ENCODE data around the gene SV2C. TPM values are rescaled to one million over a fixed set of nuclear protein-coding genes. Genes with fewer than 3 reads are reported as not detected.

SV2C gene
- total and polyA plus RNA-seq, 7 donors = under 0.01 to 0.01 TPM; not detected in 5

DNA sequence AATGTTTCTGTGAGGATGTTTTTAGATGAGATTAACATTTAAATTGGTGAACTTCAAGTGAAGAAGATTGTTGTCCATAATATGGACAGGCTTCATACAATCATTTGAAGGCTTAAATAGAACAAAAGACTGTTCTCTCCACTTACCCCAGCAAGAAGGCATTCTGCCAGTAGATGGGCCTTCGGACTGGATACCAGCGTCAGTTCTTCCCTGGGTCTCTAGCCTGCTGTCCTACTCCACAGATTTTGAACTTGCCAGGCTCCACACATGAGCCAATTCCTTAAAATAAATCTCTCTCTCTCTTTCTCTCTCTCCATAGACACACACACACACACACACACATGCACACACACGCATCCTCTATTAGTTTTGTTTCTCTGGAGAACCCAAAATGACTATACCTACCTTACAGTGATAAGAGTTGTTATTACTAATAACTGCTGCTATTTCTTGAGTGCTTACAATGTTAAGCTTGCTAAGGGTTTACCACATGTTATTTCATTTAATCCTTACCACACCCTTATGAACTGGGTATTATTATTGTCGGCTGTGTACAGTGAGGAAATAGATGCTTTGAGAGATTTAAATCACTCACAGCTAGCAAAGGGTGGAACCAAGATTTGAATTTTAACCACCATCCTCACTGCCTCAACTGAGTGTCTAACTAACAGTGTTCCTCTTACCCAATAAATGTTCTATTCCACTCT lies 300.1 kb downstream of the SV2C start:
- no peaks in the 10 kb centered on the region for H3K36me3 ChIP-seq (ENCODE audit: insufficient read depth in 1 of 2, low read depth in 1 of 2)
- ATAC-seq (no peak), DNase-seq (no peak)
- intact Hi-C loops (cut with DNase I) = no loop called here
- H3K27ac ChIP-seq = no peak overlapping the region
- H3K4me3 ChIP-seq = no peak overlapping the region
- no peaks in the 10 kb centered on the region for H3K9me3 ChIP-seq
- no peak for TF ChIP-seq CTCF (IDR thresholded peaks at IDR 0.05)
- H3K27me3 ChIP-seq (ENCODE audit: insufficient read depth in 3 of 3, low read length in 2 of 3) = no peaks in the 10 kb centered on the region
- H3K4me1 ChIP-seq = no peaks in the 10 kb centered on the region
- WGBS, 3 donors = 70 to 76% (median 72%) methylated on average over 4 of the region's 4 CpGs

DNA sequence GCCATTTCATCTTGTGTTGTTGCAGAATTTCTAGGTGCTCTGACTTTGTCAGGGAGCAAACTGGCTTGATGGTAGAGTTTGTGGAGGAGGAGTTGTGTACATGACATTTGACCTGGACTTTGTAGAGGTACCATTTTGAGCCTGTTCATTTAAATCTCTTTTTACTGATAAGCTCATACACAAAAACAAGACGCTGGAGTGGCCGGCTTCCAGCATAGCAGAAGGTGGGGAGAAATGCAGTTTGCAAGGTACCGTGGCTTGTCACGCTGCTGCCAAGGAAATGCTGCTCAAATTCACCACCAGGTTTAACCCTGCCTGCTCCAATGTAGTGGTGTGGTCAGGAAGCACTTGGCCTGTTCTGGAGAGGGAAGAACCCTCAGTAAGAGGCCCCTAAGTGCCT lies 301.0 kb downstream of the SV2C start:
- no peaks in the 10 kb centered on the region for H3K36me3 ChIP-seq (ENCODE audit: insufficient read depth in 1 of 2, low read depth in 1 of 2)
- H3K27me3 ChIP-seq (ENCODE audit: insufficient read depth in 3 of 3, low read length in 2 of 3) = no peaks in the 10 kb centered on the region
- H3K4me3 ChIP-seq = no peak overlapping the region
- H3K27ac ChIP-seq = no peak overlapping the region
- no peak for TF ChIP-seq CTCF (IDR thresholded peaks at IDR 0.05)
- intact Hi-C loops (cut with DNase I) = no loop called here
- WGBS, 3 donors = 36 to 45% (median 41%) methylated on average over 4 of the region's 4 CpGs
- H3K9me3 ChIP-seq = no peaks in the 10 kb centered on the region
- ATAC-seq = no peak
- no peak for DNase-seq
- no peaks in the 10 kb centered on the region for H3K4me1 ChIP-seq

DNA sequence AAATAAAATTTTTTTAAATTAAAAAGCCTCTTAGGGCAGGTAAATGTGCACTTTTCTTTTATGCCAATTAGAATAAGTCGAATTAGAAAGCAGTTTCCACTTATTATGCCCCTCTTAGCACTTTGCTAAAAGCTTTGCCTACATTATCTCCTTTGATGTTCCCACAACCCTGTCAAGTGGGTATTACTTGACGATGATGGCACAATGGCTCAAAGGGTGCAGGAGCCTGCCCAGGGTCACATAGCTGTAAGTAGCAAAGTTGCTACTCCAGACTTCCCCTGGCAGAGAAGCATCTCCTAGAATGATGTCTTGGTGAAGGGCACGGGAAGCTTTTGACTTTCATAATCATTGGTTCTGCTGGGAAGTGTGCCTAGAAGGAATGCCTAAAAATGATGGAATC lies 301.5 kb downstream of the SV2C start:
- no peak overlapping the region for H3K27ac ChIP-seq
- ATAC-seq = no peak
- H3K9me3 ChIP-seq = no peaks in the 10 kb centered on the region
- no peaks in the 10 kb centered on the region for H3K36me3 ChIP-seq (ENCODE audit: insufficient read depth in 1 of 2, low read depth in 1 of 2)
- 74 to 78% (median 77%) methylated on average over 3 of the region's 3 CpGs for WGBS, 3 donors
- intact Hi-C loops (cut with DNase I) = no loop called here
- TF ChIP-seq CTCF (IDR thresholded peaks at IDR 0.05) = no peak
- H3K4me1 ChIP-seq = no peaks in the 10 kb centered on the region
- no peaks in the 10 kb centered on the region for H3K27me3 ChIP-seq (ENCODE audit: insufficient read depth in 3 of 3, low read length in 2 of 3)
- no peak overlapping the region for H3K4me3 ChIP-seq
- DNase-seq = no peak

GRCh38 chr5:76385540-76385939 lies 302.4 kb downstream of the SV2C start:
- intact Hi-C loops (cut with DNase I) = no loop called here
- H3K4me3 ChIP-seq = no peak overlapping the region
- no peaks in the 10 kb centered on the region for H3K36me3 ChIP-seq (ENCODE audit: insufficient read depth in 1 of 2, low read depth in 1 of 2)
- ATAC-seq (no peak), DNase-seq (no peak)
- WGBS, 3 donors = 94 to 96% (median 95%) methylated on average over 5 of the region's 5 CpGs
- H3K27me3 ChIP-seq (ENCODE audit: insufficient read depth in 3 of 3, low read length in 2 of 3) = no peaks in the 10 kb centered on the region
- no peak for TF ChIP-seq CTCF (IDR thresholded peaks at IDR 0.05)
- H3K4me1 ChIP-seq = no peaks in the 10 kb centered on the region
- no peaks in the 10 kb centered on the region for H3K9me3 ChIP-seq
- no peak overlapping the region for H3K27ac ChIP-seq

DNA sequence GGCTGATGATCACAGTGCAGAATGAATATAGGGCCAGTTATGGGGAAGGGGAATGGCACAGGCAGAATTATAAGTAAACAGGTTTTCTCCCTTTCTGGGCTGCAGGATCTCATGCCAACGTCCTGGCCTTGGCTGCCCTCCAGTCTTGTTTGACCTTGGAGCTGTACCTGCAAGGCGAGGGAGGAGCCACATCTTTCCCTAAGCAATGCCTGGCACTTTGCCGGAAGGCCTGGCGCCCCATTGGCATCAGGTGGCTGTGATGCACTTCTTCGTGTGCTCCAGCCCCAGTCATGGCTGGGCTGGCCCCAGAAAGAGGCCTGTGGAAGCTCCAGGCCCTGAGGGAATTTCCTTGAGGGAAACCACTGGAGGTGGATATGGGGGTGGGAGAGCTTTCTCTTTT lies 303.2 kb downstream of the SV2C start:
- H3K9me3 ChIP-seq = no peaks in the 10 kb centered on the region
- WGBS, 3 donors = 66 to 71% (median 69%) methylated on average over 5 of the region's 5 CpGs
- no peak overlapping the region for H3K27ac ChIP-seq
- no peak for DNase-seq
- H3K36me3 ChIP-seq (ENCODE audit: insufficient read depth in 1 of 2, low read depth in 1 of 2) = no peaks in the 10 kb centered on the region
- ATAC-seq = no peak
- TF ChIP-seq CTCF (IDR thresholded peaks at IDR 0.05) = no peak
- intact Hi-C loops (cut with DNase I) = no loop called here
- no peaks in the 10 kb centered on the region for H3K4me1 ChIP-seq
- H3K4me3 ChIP-seq = no peak overlapping the region
- H3K27me3 ChIP-seq (ENCODE audit: insufficient read depth in 3 of 3, low read length in 2 of 3) = no peaks in the 10 kb centered on the region
